ENCODE measurements around the gene FAM13C.

Gene FAM13C

GRCh38 chr10:59272061-59272460 lies 90.3 kb downstream of the FAM13C start:
- TF ChIP-seq CTCF (IDR thresholded peaks at IDR 0.05; ENCODE audit: low read depth, low read length), result no peak
- no peak overlapping the region for H3K4me3 ChIP-seq (ENCODE audit: low read depth, low read length)

- no peak for TF ChIP-seq CTCF (IDR thresholded peaks at IDR 0.05; ENCODE audit: low read depth, low read length)
- no peak overlapping the region for H3K4me3 ChIP-seq (ENCODE audit: low read depth, low read length)
These were observed 91.2 kb downstream of the FAM13C start for GRCh38 chr10:59271160-59271559.

- no peak for TF ChIP-seq CTCF (IDR thresholded peaks at IDR 0.05; ENCODE audit: low read depth, low read length)
- H3K4me3 ChIP-seq (ENCODE audit: low read depth, low read length), result no peak overlapping the region
These were observed 91.9 kb downstream of the FAM13C start for GRCh38 chr10:59270492-59270891.

- no peak for TF ChIP-seq CTCF (IDR thresholded peaks at IDR 0.05; ENCODE audit: low read depth, low read length)
These were observed 92.7 kb downstream of the FAM13C start for GRCh38 chr10:59269651-59270050.

GRCh38 chr10:59268460-59268859 lies 93.9 kb downstream of the FAM13C start:
- no peak overlapping the region for H3K4me3 ChIP-seq (ENCODE audit: low read depth, low read length)
- TF ChIP-seq CTCF (IDR thresholded peaks at IDR 0.05; ENCODE audit: low read depth, low read length), result no peak

More at GRCh38 chr10:59269651-59270050, 92.7 kb downstream of the FAM13C start:
- no peak overlapping the region for H3K4me3 ChIP-seq (ENCODE audit: low read depth, low read length)

- TF ChIP-seq CTCF (IDR thresholded peaks at IDR 0.05; ENCODE audit: low read depth, low read length), result no peak
- no peak overlapping the region for H3K4me3 ChIP-seq (ENCODE audit: low read depth, low read length)
These were observed 96.0 kb downstream of the FAM13C start for GRCh38 chr10:59266321-59266720.

- no peak overlapping the region for H3K4me3 ChIP-seq (ENCODE audit: low read depth, low read length)
- TF ChIP-seq CTCF (IDR thresholded peaks at IDR 0.05; ENCODE audit: low read depth, low read length), result no peak
These were observed 97.2 kb downstream of the FAM13C start for GRCh38 chr10:59265141-59265540.
